Uterus (tissue), 2 donors: ENCODE measurements around the gene RSL1D1.
A peak's percentile ranks its signal among the peaks of the same experiment; 100 is the strongest.

Source experiments
- CTCF ChIP-seq, 4 experiments: fragments of 200-600 bp in 2 of 4; fragments of 450-650 bp in 2 of 4; sonication (generic) in 2 of 4; IDR thresholded peaks; one replicate each; pipeline ENCODE4 v1.5.1; 2016 to 2019; ENCODE audit warnings: antibody characterized with exemption in 4 of 4, mild to moderate bottlenecking in 2 of 4, moderate library complexity in 1 of 4
- POLR2A ChIP-seq, 2 donors: fragments of 450-650 bp; IDR thresholded peaks; one replicate each; pipeline ENCODE4 v1.6.1; 2016; ENCODE audit warnings: antibody characterized with exemption in 2 of 2, mild to moderate bottlenecking in 1 of 2, moderate library complexity in 1 of 2

- TF ChIP-seq CTCF (IDR thresholded peaks at IDR 0.05), result peak; percentile 39 to 99 (median 94)
- TF ChIP-seq POLR2A (IDR thresholded peaks at IDR 0.05), result peak; percentile 61 to 86
Measured at GRCh38 chr16:11797166-11797956, 54.0 kb downstream of the RSL1D1 start, which contains the start of gene ZC3H7A.
